ENCODE measurements around the gene HOXA11.
A peak's percentile ranks its signal among the peaks of the same experiment; 100 is the strongest.

The HOXA11 gene

GRCh38 chr7:27207348-27207985 is 22.4 kb upstream of the HOXA11 start:
- no peak for DNase-seq (ENCODE audit: low read depth in 2 of 3, low spot score in 2 of 3)

GRCh38 chr7:27205325-27206280 is 20.6 kb upstream of the HOXA11 start:
- no peak for DNase-seq (ENCODE audit: low read depth in 2 of 3, low spot score in 2 of 3)

- no peak for DNase-seq (ENCODE audit: low read depth in 2 of 3, low spot score in 2 of 3)
Observed at GRCh38 chr7:27204851-27205322, 19.9 kb upstream of the HOXA11 start.

- no peak for DNase-seq (ENCODE audit: low read depth in 2 of 3, low spot score in 2 of 3)
Observed at GRCh38 chr7:27203964-27204594, 19.0 kb upstream of the HOXA11 start.

DNA sequence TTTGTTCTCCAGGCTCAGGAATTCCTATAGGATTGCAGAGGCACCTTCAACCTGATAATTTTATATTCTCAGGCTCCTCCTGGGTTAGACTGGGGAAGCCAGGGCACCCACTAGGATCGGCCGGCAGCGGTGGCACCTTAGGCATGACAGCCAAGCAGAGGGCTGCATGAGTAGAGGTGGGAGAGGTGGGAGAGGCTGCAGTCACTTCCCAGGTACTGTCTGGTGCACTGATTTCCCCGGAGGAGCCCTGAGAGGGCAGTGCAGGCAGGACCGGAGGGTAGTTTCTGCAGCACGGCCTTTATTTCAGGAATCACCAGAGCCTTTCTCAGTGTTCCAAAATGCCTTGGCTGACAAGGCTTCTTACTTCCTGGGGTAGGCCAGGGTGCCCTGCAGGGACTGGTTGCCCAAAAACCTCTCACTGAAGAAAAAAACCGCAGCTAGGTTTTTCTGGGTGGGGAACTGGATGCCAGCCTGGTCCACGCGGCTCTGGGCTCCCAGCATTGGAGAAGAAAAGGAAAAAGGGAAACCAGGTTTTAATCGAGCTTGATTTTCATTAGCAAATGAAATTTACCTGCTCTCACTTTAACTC is 18.4 kb upstream of the HOXA11 start:
- DNase-seq (ENCODE audit: low read depth in 2 of 3, low spot score in 2 of 3) = no peak

GRCh38 chr7:27202862-27203134 is 17.8 kb upstream of the HOXA11 start:
- DNase-seq (ENCODE audit: low read depth in 2 of 3, low spot score in 2 of 3) = no peak

- no peak for DNase-seq (ENCODE audit: low read depth in 2 of 3, low spot score in 2 of 3)
Observed at GRCh38 chr7:27202018-27202861, 17.2 kb upstream of the HOXA11 start.

DNA sequence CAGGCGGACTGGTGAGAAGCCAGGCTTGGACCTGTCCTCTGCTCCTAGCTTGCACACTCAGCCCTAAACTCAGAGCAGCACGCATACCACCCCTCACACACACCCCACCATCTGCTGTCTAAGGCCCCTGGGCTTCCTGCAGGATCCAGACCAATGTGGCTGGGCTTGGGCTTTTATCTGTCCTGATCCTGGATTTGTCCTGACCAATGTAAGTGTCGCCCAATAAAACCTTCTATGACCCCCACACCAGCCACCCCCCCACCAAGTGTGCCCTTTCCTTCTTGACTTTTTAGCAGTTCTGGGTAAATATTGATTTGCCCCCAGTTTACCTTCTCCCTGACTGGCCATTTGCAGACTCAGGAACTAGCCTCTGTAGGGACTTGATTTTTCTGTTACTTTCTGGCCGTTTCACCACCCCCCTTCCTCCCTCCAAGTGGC is 16.6 kb upstream of the HOXA11 start:
- DNase-seq (ENCODE audit: low read depth in 2 of 3, low spot score in 2 of 3) = no peak

DNA sequence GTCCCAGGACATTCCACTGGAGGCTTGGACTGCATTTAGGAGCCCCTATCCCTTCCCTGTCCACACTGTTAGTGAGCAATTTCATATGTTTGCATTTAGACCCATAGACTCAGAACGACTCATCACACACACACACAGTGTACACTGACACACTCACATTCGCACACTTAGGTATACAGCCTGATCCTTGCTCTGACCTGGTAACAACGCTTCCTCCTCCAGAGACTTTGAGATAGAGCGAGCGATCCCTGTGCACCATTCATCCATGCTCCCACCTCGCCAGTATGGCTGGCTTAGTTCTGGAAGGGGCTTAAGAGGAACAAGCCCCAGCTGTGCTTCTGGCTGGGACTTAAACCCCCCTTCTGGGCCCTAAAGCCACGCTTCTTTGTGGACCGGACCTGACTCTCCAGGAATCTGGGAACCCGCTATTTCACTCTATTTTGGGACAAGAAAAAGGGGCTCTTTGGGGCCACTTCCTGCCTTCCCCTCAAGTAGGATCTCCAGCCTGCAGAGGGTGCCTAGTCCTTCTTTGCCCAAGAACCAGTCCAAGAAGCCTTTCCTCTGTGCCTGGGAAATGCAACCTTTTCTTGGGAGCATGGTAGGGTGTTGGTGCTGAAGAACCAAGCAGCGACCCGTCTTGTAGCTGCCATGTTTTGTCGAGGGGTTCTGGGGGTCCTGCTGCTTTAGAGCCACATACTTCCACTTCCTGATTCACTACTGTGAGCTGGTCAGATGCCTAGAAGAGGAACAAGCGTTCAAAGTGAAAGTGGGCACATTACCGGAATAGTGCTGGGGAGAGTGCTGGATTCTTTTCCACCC is 15.9 kb upstream of the HOXA11 start:
- DNase-seq (ENCODE audit: low read depth in 2 of 3, low spot score in 2 of 3) = no peak

DNA sequence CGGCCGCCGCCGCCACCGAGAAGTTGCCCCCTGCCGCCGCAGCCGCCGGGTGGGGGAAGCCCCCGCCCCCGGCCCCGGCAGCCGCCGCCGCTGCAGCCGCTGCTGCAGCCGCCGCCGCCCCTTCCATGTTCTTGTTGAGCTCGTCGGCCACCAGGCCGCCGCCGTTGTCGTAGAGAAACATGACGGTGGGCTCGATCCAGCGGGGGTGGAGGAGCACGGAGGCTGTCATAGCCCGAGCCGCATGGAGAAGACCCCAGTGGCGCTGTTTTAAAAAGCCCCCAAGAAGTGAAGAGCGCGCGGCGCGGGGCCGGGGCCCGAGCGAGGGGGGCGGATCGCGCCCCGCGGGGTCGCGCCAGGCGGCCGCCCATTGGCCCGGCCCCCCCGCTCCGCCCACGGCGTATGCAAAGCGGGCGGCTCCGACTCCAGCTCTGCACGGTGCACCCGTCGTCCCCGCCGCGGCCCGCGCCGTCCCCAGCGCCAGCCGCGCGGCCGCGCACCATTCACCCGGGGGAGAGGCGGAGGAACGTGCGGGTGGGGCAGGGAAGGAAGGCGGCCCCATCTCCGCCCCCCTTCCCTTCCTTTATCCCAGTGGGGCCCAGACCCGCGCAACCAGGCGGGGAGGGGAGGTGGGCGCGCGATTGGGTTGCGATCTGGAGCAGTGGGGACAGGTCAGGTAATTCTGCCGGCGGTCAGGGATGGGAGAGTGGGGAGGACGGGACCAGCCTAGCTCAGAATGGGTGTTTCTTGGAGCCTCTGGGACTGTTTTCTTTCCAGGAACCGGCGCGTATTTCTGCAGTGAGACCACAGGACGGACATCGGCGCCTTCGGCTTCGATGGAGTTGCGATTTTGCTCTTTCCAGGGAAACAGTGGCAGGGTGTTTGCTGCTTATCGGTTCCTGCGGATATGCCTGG is 15.1 kb upstream of the HOXA11 start, which contains the start of gene HOXA13:
HOXA13 (minus strand) TSS at position 243 of the 912 bp plus-strand sequence; CDS start at position 229, 14 bp downstream.
- no peak for DNase-seq (ENCODE audit: low read depth in 2 of 3, low spot score in 2 of 3)

- no peak for DNase-seq (ENCODE audit: low read depth in 2 of 3, low spot score in 2 of 3)
Observed at GRCh38 chr7:27198871-27199801, 14.1 kb upstream of the HOXA11 start.

DNA sequence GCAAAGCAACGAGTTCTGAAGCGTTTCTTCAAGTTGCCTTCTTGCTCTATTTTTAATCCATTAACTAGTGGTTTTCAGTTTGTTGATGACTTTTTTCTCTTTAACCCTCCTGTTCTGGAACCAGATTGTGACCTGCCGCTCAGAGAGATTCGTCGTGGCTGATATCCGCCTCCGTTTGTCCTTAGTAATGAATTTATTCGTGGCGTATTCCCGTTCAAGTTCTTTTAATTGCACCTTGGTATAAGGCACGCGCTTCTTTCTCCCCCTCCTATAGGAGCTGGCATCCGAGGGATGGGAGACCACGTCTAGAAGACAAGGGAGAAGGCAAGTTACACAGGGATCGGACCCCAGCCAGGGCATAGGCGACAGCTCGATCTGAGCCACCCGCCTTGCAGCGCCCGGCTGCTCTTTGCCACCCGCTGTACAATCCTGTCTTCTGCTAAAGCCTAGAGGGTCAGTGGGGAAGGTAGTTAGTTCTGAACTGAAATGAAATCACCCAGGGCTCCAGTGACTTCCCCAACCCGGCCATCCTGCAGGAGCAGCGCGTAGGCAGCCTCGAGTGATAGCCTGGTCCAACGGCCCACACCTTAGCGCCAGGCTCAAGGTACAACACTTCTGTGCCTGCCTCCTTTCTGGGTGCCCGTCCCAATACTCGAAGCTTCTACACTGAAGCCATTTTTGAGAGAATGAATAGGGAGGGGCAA is 13.3 kb upstream of the HOXA11 start:
- no peak for DNase-seq (ENCODE audit: low read depth in 2 of 3, low spot score in 2 of 3)

- no peak for DNase-seq (ENCODE audit: low read depth in 2 of 3, low spot score in 2 of 3)
Observed at GRCh38 chr7:27197137-27198042, 12.4 kb upstream of the HOXA11 start.

DNA sequence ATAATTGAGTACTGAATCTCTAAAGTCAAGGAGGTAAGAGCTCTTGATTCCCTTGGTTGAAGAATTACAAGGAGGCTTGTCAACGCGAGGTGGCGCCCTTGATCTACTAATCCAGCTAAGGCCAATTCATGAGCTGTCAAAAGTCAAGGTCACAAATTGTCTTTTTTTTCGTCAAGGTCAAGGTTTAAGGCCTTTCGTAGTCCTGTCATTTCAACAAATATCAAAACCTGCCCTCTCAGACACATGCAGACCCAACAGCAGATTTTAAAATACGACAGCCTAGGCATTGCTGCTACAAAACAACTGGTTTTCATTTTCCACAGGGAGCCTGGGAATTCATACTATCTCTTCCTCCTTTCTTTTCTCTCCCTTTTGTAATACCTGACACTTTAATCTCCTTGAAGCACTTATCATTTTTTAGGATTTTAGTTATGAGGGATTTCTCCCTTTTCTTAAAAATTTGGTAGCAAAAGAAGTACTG is 11.3 kb upstream of the HOXA11 start:
- peak in 2 of 3 experiments; percentile 70 to 74 for DNase-seq (ENCODE audit: low read depth in 2 of 3, low spot score in 2 of 3)

DNA sequence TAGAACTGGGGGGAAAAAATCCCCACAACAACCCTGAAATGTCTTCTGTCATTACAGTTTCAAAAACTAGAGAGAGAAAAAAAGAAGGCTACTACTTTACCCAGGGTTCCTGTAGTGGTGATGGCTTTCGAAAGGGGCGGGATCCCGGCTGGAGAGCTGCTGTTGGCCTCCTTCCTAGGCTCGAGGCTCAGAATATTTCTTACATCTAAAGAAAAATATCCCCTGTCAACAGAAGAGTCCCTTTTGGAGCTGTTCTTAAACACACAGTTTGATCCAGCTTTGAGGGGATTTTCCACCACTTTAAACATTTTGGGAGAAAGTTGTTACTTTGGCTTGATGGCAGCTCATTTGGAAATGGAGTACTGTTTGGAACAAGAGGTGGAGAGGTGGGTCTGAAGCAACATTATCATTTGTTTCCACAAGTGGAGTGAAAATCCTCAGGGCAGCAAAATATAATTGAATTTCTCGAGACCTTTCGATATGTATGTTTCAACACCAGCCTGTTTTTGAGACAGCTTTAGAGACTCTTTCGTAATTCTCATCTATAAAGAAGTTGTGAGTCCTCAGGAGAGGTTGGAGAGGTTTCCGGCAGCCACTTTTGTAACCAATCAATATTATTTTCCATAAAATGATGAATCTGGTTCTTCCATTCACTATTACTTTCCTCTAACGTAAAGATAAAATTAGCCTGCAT is 9.8 kb upstream of the HOXA11 start:
- no peak for DNase-seq (ENCODE audit: low read depth in 2 of 3, low spot score in 2 of 3)
